ENCODE results near the gene GNAZ. TPM values are rescaled to one million over a fixed set of nuclear protein-coding genes. Genes with fewer than 3 reads are reported as not detected.

The GNAZ gene
- polyA plus RNA-seq, 2 of the 4 experiments (the other 2 are of a cell fraction), result 1.9 to 2.5 TPM

DNA sequence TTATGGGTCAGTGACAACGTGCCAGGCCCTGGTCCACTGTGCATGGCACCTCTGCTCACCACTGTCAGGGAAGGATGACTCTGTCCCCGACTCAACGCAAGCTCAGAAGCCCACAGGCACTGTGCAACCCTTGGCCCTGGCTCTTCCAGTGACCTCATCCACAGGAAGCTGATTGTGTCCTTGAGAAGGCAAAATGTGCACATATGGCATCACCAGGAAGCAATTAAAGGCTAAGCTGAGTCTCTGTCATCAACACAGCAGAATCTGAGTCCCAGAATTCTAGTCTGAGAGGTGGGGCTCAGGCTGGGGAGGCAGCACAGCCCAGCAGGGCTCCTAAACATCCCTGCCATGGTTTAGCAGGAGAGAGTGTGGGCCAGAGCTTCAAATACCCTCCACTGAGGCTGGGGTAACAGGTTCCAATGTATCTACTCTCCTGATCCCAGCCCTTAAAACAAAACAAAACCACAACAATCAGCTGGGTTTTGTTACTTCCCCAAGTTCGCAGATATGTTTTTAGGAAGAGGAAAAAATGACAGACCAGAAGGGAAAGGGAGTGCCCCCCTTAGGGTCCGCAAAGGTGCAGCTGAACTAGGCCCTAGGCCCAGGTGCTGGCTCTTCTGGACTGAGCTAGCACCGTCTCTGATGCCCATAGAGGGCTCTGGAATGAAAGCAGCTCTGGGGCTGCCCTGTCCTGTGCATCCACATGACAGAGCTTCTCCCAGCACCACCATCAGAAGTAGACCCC lies 33.5 kb upstream of the GNAZ start:
- FAIRE-seq (no peak), ATAC-seq (no peak), DNase-seq (ENCODE audit: low read depth in 1 of 2, low spot score in 1 of 2) (peak in 1 of 2 experiments; percentile 9)
- no peak overlapping the region for H3K4me2 ChIP-seq
- ChIA-PET CTCF (interaction anchor here (0.6 to 0.9 kb wide), 2 partner anchors 25 to 250 kb away, joined by 3 read pairs; no protein-coding TSS in a partner anchor), POLR2A (no interaction called here)
- WGBS (ENCODE audit: missing lambda C conversion rate), result 26% methylated on average over 6 of the region's 6 CpGs
- H3K27ac ChIP-seq, result no peak overlapping the region
- no peaks in the 10 kb centered on the region for H3K4me1 ChIP-seq
- TF ChIP-seq, protein P1, sequence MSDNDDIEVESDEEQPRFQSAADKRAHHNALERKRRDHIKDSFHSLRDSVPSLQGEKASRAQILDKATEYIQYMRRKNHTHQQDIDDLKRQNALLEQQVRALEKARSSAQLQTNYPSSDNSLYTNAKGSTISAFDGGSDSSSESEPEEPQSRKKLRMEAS (IDR thresholded peaks at IDR 0.05), result no peak
- no peak for TF ChIP-seq FOSB (CRISPR knock-in tag; IDR thresholded peaks at IDR 0.05)
- TF ChIP-seq JUN (IDR thresholded peaks at IDR 0.05), result no peak
- no peak for TF ChIP-seq HEYL (CRISPR knock-in tag; IDR thresholded peaks at IDR 0.05)
- TF ChIP-seq SREBF2 (IDR thresholded peaks at IDR 0.05), result no peak
- TF ChIP-seq PHF8 (IDR thresholded peaks at IDR 0.05; ENCODE audit: borderline replicate concordance, low read depth), result no peak
- TF ChIP-seq RAD21 (conservative IDR thresholded peaks at IDR 0.05 in 1 of 2, IDR thresholded peaks at IDR 0.05 in 1 of 2), result no peak
- TF ChIP-seq HDAC2 (IDR thresholded peaks at IDR 0.05), result no peak
- H3K9me3 ChIP-seq, result no peaks in the 10 kb centered on the region
- no peak overlapping the region for H3K4me3 ChIP-seq

DNA sequence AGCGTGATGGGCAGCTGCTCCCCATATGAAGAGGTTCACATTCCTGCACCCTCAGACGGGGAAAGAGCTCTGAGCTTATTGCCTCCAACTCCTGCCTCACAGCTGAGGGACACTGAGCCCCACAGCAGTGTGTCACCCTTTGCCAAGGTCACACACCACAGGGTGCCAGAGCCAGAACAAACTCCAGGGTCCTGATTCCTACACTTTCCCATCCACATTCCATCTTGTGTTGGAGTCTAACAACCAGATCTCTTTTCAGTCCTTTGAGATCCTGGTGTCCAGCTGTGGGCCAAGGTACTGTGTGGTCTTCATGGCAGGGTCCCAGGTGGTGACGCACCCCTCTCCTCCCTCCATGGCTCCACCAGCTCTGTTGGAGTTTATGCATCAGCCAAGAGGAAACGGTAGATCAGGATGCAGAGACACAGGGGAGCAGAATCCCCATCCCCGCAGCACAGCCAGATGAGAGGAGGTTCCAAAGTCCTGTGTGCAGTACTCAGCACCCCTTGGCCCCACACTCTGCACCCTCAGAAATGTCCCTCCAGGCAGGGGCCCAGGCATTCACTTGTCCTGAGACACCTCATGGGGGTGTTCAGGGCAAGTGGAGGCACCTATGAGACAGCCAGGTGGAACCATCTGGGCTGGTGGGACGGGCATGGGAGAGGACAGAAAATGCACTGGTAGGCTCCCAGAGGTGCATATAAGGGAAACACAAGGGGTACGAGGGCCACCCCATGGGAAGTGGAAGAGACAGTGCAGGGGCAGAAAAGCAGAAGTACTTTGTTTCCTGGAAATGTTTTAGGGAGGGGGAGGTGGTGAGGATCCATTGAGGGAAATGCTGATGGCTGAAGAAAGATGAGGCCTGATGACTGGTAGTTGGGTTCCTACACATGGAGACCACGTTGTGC lies 32.6 kb upstream of the GNAZ start:
- TF ChIP-seq HOXB5 (CRISPR knock-in tag; IDR thresholded peaks at IDR 0.05) (no peak), CHD4 (IDR thresholded peaks at IDR 0.05; ENCODE audit: borderline replicate concordance) (no peak), BHLHE40 (IDR thresholded peaks at IDR 0.05; ENCODE audit: low read depth, low read length) (no peak), RFX5 (IDR thresholded peaks at IDR 0.05) (no peak), CEBPB (IDR thresholded peaks at IDR 0.05) (no peak), HOXB13 (CRISPR knock-in tag; IDR thresholded peaks at IDR 0.05; ENCODE audit: low read depth) (no peak), MAZ (IDR thresholded peaks at IDR 0.05; ENCODE audit: borderline replicate concordance, low read depth, low read length) (no peak), EP300 (IDR thresholded peaks at IDR 0.05) (no peak), JUN (IDR thresholded peaks at IDR 0.05) (no peak), NR3C1 (IDR thresholded peaks at IDR 0.05) (no peak), PHF8 (IDR thresholded peaks at IDR 0.05; ENCODE audit: borderline replicate concordance, low read depth) (no peak), GATA3 (IDR thresholded peaks at IDR 0.05; ENCODE audit: borderline replicate concordance) (no peak), ZC3H11A (IDR thresholded peaks at IDR 0.05) (no peak), MAFK (IDR thresholded peaks at IDR 0.05; ENCODE audit: partially characterized antibody) (no peak), ZNF302 (CRISPR knock-in tag; IDR thresholded peaks at IDR 0.05) (no peak), FOXS1 (CRISPR knock-in tag; IDR thresholded peaks at IDR 0.05) (no peak), FOSB (CRISPR knock-in tag; IDR thresholded peaks at IDR 0.05) (no peak)
- TF ChIP-seq, protein P2, sequence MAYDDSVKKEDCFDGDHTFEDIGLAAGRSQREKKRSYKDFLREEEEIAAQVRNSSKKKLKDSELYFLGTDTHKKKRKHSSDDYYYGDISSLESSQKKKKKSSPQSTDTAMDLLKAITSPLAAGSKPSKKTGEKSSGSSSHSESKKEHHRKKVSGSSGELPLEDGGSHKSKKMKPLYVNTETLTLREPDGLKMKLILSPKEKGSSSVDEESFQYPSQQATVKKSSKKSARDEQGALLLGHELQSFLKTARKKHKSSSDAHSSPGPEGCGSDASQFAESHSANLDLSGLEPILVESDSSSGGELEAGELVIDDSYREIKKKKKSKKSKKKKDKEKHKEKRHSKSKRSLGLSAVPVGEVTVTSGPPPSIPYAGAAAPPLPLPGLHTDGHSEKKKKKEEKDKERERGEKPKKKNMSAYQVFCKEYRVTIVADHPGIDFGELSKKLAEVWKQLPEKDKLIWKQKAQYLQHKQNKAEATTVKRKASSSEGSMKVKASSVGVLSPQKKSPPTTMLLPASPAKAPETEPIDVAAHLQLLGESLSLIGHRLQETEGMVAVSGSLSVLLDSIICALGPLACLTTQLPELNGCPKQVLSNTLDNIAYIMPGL (CRISPR knock-in tag; IDR thresholded peaks at IDR 0.05; ENCODE audit: borderline replicate concordance), result no peak
- TF ChIP-seq, protein P3, sequence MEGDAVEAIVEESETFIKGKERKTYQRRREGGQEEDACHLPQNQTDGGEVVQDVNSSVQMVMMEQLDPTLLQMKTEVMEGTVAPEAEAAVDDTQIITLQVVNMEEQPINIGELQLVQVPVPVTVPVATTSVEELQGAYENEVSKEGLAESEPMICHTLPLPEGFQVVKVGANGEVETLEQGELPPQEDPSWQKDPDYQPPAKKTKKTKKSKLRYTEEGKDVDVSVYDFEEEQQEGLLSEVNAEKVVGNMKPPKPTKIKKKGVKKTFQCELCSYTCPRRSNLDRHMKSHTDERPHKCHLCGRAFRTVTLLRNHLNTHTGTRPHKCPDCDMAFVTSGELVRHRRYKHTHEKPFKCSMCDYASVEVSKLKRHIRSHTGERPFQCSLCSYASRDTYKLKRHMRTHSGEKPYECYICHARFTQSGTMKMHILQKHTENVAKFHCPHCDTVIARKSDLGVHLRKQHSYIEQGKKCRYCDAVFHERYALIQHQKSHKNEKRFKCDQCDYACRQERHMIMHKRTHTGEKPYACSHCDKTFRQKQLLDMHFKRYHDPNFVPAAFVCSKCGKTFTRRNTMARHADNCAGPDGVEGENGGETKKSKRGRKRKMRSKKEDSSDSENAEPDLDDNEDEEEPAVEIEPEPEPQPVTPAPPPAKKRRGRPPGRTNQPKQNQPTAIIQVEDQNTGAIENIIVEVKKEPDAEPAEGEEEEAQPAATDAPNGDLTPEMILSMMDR (IDR thresholded peaks at IDR 0.05), result no peak
- DNase-seq (ENCODE audit: low read depth in 1 of 2, low spot score in 1 of 2) (no peak), FAIRE-seq (no peak), ATAC-seq (no peak)
- no peak overlapping the region for H3K27ac ChIP-seq
- CTCF ChIA-PET, result interaction anchor here (0.9 kb wide), 2 partner anchors 26 to 47 kb away, joined by 3 read pairs; no protein-coding TSS in a partner anchor
- no peak overlapping the region for H3K4me3 ChIP-seq
- POLR2A ChIA-PET, result no interaction called here
- H3K4me2 ChIP-seq, result no peak overlapping the region
- no peaks in the 10 kb centered on the region for H3K9me3 ChIP-seq
- H3K4me1 ChIP-seq, result no peaks in the 10 kb centered on the region
- WGBS (ENCODE audit: missing lambda C conversion rate), result 41% methylated on average over 7 of the region's 8 CpGs

Data from A549 (cell line).